Measurements from ENCODE around the gene GFI1B.

DNA sequence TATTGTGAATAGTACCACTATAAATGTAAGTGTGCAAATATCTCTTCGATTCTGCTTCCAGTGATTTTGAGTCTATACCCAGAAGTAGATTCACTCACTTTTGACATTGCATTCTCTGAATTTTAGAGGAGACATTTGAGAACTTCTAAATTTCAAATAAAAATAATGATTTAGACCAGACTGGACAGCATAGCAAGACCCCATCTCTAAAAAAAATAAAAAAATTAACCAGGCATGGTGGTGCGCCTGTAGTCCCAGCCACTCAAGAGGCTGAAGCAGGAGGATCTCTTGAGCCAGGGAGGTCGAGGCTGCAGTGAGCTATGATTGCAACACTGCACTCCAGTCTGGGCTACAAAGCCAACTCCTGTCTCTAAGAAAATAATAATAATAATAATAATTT lies 1.9 kb upstream of the GFI1B start:
- TF ChIP-seq POLR2AphosphoS5 (IDR thresholded peaks at IDR 0.05): no peak
- TF ChIP-seq, protein P1, sequence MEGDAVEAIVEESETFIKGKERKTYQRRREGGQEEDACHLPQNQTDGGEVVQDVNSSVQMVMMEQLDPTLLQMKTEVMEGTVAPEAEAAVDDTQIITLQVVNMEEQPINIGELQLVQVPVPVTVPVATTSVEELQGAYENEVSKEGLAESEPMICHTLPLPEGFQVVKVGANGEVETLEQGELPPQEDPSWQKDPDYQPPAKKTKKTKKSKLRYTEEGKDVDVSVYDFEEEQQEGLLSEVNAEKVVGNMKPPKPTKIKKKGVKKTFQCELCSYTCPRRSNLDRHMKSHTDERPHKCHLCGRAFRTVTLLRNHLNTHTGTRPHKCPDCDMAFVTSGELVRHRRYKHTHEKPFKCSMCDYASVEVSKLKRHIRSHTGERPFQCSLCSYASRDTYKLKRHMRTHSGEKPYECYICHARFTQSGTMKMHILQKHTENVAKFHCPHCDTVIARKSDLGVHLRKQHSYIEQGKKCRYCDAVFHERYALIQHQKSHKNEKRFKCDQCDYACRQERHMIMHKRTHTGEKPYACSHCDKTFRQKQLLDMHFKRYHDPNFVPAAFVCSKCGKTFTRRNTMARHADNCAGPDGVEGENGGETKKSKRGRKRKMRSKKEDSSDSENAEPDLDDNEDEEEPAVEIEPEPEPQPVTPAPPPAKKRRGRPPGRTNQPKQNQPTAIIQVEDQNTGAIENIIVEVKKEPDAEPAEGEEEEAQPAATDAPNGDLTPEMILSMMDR (IDR thresholded peaks at IDR 0.05): no peak
- no peak for TF ChIP-seq EP300 (IDR thresholded peaks at IDR 0.05)
